GM12865 (cell line): ENCODE measurements around the gene FSHR.

Experiments
- DNase-seq: peaks from one replicate; pipeline ENCODE4 v3.0.0; 2010; ENCODE audit warnings: low read depth
- H3K4me3 ChIP-seq: 2 replicates; pipeline ENCODE4 v1.5.1; 2011; ENCODE audit warnings: mild to moderate bottlenecking, low read depth, low read length, control low read depth
- CTCF ChIP-seq: IDR thresholded peaks from 2 replicates; pipeline ENCODE4 v1.5.1; 2011; ENCODE audit warnings: low read length, control low read depth, low read depth, inconsistent platforms; ENCODE audit not compliant: insufficient read depth; ENCODE audit errors: missing control alignments

FSHR gene

DNA sequence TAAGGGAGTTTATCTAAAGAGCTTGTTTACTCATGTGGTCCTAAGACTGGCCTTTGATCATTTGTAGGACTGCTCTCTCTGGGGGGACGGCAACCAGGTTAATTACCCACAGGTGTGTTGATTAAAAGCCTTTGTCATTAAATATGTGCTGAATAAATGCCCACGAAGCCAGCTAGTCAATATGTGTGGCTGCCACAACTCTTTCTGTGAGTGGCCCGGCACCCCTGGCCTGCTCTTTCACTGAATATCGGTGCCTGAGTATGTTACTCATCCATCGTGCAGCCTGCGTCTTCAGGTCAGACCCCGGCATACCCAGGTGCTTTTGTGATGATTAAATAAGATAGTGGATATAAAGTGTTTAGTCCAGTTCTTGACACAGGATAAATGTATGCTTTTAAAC lies 24.3 kb upstream of the FSHR start:
- H3K4me3 ChIP-seq = no peak overlapping the region
- DNase-seq = no peak
- no peak for TF ChIP-seq CTCF

DNA sequence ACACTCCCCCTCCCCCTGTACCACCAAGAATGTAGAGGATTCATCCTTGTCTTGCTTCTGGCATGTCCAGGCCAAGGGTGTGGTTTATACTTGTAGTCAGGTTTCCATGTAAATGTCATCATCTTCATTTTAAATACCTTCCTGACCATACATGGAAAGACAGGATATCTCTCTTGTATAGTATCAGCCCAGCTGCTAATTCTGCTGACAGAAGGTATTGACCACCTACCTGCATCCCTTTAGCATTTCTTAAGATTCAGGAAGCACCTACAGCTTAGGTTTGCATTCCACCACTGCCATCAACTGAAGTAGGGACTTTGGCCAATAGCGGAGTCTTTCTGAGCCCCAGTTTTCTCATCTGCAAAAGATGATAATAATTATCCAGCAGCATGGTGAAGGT lies 22.9 kb upstream of the FSHR start:
- no peak for DNase-seq
- TF ChIP-seq CTCF = no peak
- H3K4me3 ChIP-seq = no peak overlapping the region

DNA sequence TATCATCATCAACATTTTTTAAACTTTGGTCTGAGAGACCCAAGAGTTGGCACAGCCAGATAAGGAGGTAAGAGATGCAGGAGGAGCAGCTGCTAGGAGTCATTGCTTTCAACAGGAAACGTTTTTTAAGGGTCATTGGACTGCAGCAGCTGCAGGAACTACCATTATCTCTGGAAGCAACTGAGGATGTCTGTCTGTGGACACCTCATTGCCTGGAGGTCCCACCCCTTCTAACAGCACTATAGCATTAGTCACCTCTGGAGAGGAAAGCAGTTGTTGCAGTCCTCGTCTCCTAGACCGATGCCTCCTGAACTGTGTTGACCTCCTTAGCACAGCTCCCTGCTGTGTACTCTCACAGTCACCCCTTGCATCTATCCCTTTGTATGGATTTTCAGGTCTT lies 21.5 kb upstream of the FSHR start:
- no peak for TF ChIP-seq CTCF
- H3K4me3 ChIP-seq = no peak overlapping the region
- DNase-seq = no peak

DNA sequence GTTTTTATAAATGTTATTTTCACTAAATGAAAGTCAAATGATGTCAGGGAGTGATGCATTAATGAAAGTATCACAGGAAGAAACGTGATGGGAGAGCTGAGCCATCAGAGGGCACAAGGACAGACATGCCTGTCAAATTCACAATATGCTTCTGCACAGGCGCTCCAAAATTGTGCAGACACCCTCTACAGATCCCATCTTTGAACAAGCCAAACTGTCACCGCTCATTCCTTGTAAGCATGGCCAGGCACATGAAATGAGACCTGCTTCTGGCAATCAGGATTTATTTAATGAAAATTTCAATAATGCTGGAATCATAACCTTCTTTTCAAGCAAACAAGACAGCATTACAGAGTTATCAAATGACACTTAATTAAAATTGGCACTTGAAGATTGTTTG lies 20.4 kb upstream of the FSHR start:
- no peak for DNase-seq
- no peak for TF ChIP-seq CTCF

DNA sequence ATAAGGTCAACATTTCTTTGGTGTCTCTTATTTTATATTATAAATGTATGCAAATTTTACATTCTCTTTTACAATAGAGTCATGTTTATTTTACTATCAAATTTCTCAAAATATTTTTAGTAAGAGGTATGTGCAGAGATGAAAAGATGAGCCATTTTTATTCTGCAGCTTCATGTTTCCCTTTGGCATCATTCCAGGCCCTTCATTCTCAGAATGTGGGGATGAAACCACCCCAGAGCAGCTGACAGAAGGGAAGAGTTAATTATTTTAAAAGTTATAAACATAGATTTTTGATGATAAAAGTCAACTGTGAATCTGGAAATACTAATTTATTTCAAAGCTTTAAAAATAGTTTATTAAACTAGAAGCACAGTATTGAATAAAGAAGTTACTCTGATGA lies 12.8 kb upstream of the FSHR start:
- no peak for TF ChIP-seq CTCF
- no peak overlapping the region for H3K4me3 ChIP-seq
- no peak for DNase-seq

More for the DNA sequence above, 20.4 kb upstream of the FSHR start:
- no peak overlapping the region for H3K4me3 ChIP-seq

DNA sequence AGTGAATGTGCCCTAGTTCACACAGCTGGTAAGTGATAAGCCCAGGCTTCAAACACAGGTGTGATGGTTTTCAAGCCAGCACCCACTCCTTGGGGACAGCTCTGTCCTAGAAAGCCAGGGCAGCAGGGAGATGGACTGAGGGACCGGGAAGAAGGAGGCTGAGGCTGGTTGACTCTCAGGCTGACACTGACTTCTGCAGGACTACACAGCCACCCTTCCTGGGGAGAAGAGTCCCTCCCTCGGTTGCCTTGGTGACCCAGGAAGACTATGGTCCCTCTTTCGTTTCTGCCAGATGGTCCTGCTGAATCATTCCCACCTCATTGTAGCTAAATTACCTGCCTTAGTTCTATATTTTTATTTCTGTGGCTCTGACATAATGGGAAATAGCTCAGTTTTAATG lies 11.3 kb upstream of the FSHR start:
- no peak for TF ChIP-seq CTCF
- no peak for DNase-seq
- H3K4me3 ChIP-seq = no peak overlapping the region

DNA sequence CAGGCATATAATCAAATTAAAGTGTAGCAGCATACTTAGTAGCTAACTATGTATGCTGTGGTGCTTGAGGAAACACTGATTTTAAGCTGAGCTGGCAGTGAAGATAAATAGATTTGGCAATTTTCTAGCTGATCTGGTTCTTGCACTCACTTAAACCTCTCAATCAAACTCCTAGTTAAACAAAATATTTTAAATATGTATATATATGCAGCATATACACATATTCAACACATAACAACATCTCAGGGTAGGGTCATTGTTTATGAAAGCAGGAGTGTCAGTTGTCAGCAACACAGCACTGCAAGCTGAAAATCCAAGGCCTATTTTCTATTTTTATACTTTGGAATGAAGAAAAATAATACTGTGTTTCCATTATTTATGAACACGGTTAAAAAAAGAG lies 10.4 kb upstream of the FSHR start:
- no peak overlapping the region for H3K4me3 ChIP-seq
- DNase-seq = no peak
- TF ChIP-seq CTCF = no peak
